ENCODE results near the gene KRT31. TPM values are rescaled to one million over a fixed set of nuclear protein-coding genes. Genes with fewer than 3 reads are reported as not detected.

KRT31 gene
- polyA plus RNA-seq, 1 donor from 2014 or later = not detected

- H4K20me1 ChIP-seq (ENCODE audit: insufficient read depth) = no peaks in the 10 kb centered on the region
- no peaks in the 10 kb centered on the region for H3F3A ChIP-seq (ENCODE audit: insufficient read depth, low read length, poor library complexity, severe bottlenecking)
- H3K9ac ChIP-seq (ENCODE audit: low read length) = no peak overlapping the region
- no peaks in the 10 kb centered on the region for H3K9me2 ChIP-seq (ENCODE audit: insufficient read depth, low read length)
- TF ChIP-seq SMC3 (conservative IDR thresholded peaks at IDR 0.05; ENCODE audit: poor library complexity) (no peak), REST (IDR thresholded peaks at IDR 0.05; ENCODE audit: borderline replicate concordance) (no peak), EZH2 (IDR thresholded peaks at IDR 0.05; ENCODE audit: borderline replicate concordance, insufficient read depth, low read length, poor library complexity, severe bottlenecking) (no peak), RAD21 (conservative IDR thresholded peaks at IDR 0.05) (no peak), CTCF (IDR thresholded peaks at IDR 0.05; ENCODE audit: poor library complexity, severe bottlenecking) (no peak), EP300 (conservative IDR thresholded peaks at IDR 0.05; ENCODE audit: poor library complexity, severe bottlenecking) (no peak), TAF1 (IDR thresholded peaks at IDR 0.05; ENCODE audit: low read depth) (no peak), POLR2AphosphoS5 (IDR thresholded peaks at IDR 0.05) (no peak), MXI1 (conservative IDR thresholded peaks at IDR 0.05; ENCODE audit: poor library complexity, severe bottlenecking) (no peak)
- H2AFZ ChIP-seq (ENCODE audit: low read depth, low read length) = no peak overlapping the region
- no peak overlapping the region for H3K4me2 ChIP-seq (ENCODE audit: low read length)
- no peaks in the 10 kb centered on the region for H3K79me2 ChIP-seq (replicated peaks; ENCODE audit: insufficient read depth, low read length)
- H3K36me3 ChIP-seq (ENCODE audit: insufficient read depth, low read length) = no peaks in the 10 kb centered on the region
- H3K9me3 ChIP-seq (ENCODE audit: low read length) = no peaks in the 10 kb centered on the region
- no peak overlapping the region for H3K4me3 ChIP-seq (ENCODE audit: low read length)
- H3K27ac ChIP-seq (ENCODE audit: low read length) = no peak overlapping the region
- H3K27me3 ChIP-seq (ENCODE audit: insufficient read depth, low read depth, low read length) = no peaks in the 10 kb centered on the region
Measured at GRCh38 chr17:41404024-41404671, 6.7 kb upstream of the KRT31 start.

- TF ChIP-seq MXI1 (conservative IDR thresholded peaks at IDR 0.05; ENCODE audit: poor library complexity, severe bottlenecking) (no peak), EP300 (conservative IDR thresholded peaks at IDR 0.05; ENCODE audit: poor library complexity, severe bottlenecking) (no peak), SMC3 (conservative IDR thresholded peaks at IDR 0.05; ENCODE audit: poor library complexity) (no peak), RAD21 (conservative IDR thresholded peaks at IDR 0.05) (no peak), CTCF (IDR thresholded peaks at IDR 0.05; ENCODE audit: poor library complexity, severe bottlenecking) (no peak), POLR2AphosphoS5 (IDR thresholded peaks at IDR 0.05) (no peak), TAF1 (IDR thresholded peaks at IDR 0.05; ENCODE audit: low read depth) (no peak)
- no peaks in the 10 kb centered on the region for H3F3A ChIP-seq (ENCODE audit: insufficient read depth, low read length, poor library complexity, severe bottlenecking)
- H3K4me3 ChIP-seq (ENCODE audit: low read length) = no peak overlapping the region
- no peaks in the 10 kb centered on the region for H3K9me3 ChIP-seq (ENCODE audit: low read length)
- H3K27me3 ChIP-seq (ENCODE audit: insufficient read depth, low read depth, low read length) = no peaks in the 10 kb centered on the region
- no peaks in the 10 kb centered on the region for H3K36me3 ChIP-seq (ENCODE audit: insufficient read depth, low read length)
- no peak overlapping the region for H3K27ac ChIP-seq (ENCODE audit: low read length)
- no peaks in the 10 kb centered on the region for H3K9me2 ChIP-seq (ENCODE audit: insufficient read depth, low read length)
- H3K4me2 ChIP-seq (ENCODE audit: low read length) = no peak overlapping the region
- no peak overlapping the region for H2AFZ ChIP-seq (ENCODE audit: low read depth, low read length)
- no peaks in the 10 kb centered on the region for H4K20me1 ChIP-seq (ENCODE audit: insufficient read depth)
- no peaks in the 10 kb centered on the region for H3K79me2 ChIP-seq (replicated peaks; ENCODE audit: insufficient read depth, low read length)
- H3K9ac ChIP-seq (ENCODE audit: low read length) = no peak overlapping the region
Measured at GRCh38 chr17:41403404-41404023, 6.1 kb upstream of the KRT31 start.

Measured in neural cell (in vitro differentiated cells).